GM08714 (cell line): ENCODE measurements around the gene CD244.
"Not testable (repeated sequence)": the region's sequence is repeated elsewhere in the genome, so short reads cannot be mapped to it uniquely, and the experiment has no call there.

Experiments used
- H3K4me3 ChIP-seq: fragments of 200-500 bp; sonication (Bioruptor generic); 2 replicates; pipeline ENCODE4 v1.5.1; 2014; ENCODE audit warnings: mild to moderate bottlenecking, low read length, inconsistent platforms
- ZNF274 ChIP-seq: IDR thresholded peaks from 2 replicates; pipeline ENCODE4 v1.6.1; 2012; ENCODE audit warnings: mild to moderate bottlenecking, low read depth, low read length

Gene CD244

GRCh38 chr1:160887071-160887470, 24.4 kb upstream of the CD244 start:
- H3K4me3 ChIP-seq: no peak overlapping the region
- no peak for TF ChIP-seq ZNF274

- no peak for TF ChIP-seq ZNF274
These were observed 22.4 kb upstream of the CD244 start, which contains the start of gene ITLN1 for GRCh38 chr1:160885042-160885441. TSS of gene ITLN1 (minus strand) at chr1:160885180. CDS start at chr1:160884877, 303 bp downstream.

GRCh38 chr1:160884579-160884978, 21.9 kb upstream of the CD244 start:
- no peak for TF ChIP-seq ZNF274
- H3K4me3 ChIP-seq: no peak overlapping the region

More at GRCh38 chr1:160885042-160885441, 22.4 kb upstream of the CD244 start, which contains the start of gene ITLN1:
- no peak within 1 kb of the TSS for H3K4me3 ChIP-seq

- TF ChIP-seq ZNF274: no peak
- H3K4me3 ChIP-seq: no peak overlapping the region
These were observed 21.2 kb upstream of the CD244 start for GRCh38 chr1:160883581-160884513.

GRCh38 chr1:160882582-160882981, 19.9 kb upstream of the CD244 start:
- H3K4me3 ChIP-seq: no peak overlapping the region
- no peak for TF ChIP-seq ZNF274

- H3K4me3 ChIP-seq: not testable (repeated sequence)
These were observed 18.6 kb upstream of the CD244 start for GRCh38 chr1:160881264-160881663.

- no peak for TF ChIP-seq ZNF274
These were observed 17.5 kb upstream of the CD244 start for GRCh38 chr1:160880216-160880615.

GRCh38 chr1:160879056-160879455, 16.4 kb upstream of the CD244 start:
- H3K4me3 ChIP-seq: no peak overlapping the region
- TF ChIP-seq ZNF274: no peak

More at GRCh38 chr1:160880216-160880615, 17.5 kb upstream of the CD244 start:
- no peak overlapping the region for H3K4me3 ChIP-seq

GRCh38 chr1:160877221-160877620, 14.5 kb upstream of the CD244 start:
- TF ChIP-seq ZNF274: no peak
- no peak overlapping the region for H3K4me3 ChIP-seq

- no peak overlapping the region for H3K4me3 ChIP-seq
- TF ChIP-seq ZNF274: no peak
These were observed 13.6 kb upstream of the CD244 start for GRCh38 chr1:160876311-160876710.

- H3K4me3 ChIP-seq: not testable (repeated sequence)
These were observed 12.9 kb upstream of the CD244 start for GRCh38 chr1:160875591-160875990.

GRCh38 chr1:160874935-160875334, 12.2 kb upstream of the CD244 start:
- H3K4me3 ChIP-seq: no peak overlapping the region
- no peak for TF ChIP-seq ZNF274

GRCh38 chr1:160868141-160868540, 5.5 kb upstream of the CD244 start:
- TF ChIP-seq ZNF274: no peak
- no peak overlapping the region for H3K4me3 ChIP-seq

GRCh38 chr1:160867651-160868050, 5.0 kb upstream of the CD244 start:
- not testable (repeated sequence) for H3K4me3 ChIP-seq

GRCh38 chr1:160866695-160867260, 4.1 kb upstream of the CD244 start:
- no peak overlapping the region for H3K4me3 ChIP-seq
- no peak for TF ChIP-seq ZNF274
